SIG-M5 (cell line): ENCODE measurements around the gene CHCHD5.

Source experiments
- DNase-seq: peaks from one replicate; lab custom pipeline; 2025; lab: John Stamatoyannopoulos, UW

Gene CHCHD5

DNA sequence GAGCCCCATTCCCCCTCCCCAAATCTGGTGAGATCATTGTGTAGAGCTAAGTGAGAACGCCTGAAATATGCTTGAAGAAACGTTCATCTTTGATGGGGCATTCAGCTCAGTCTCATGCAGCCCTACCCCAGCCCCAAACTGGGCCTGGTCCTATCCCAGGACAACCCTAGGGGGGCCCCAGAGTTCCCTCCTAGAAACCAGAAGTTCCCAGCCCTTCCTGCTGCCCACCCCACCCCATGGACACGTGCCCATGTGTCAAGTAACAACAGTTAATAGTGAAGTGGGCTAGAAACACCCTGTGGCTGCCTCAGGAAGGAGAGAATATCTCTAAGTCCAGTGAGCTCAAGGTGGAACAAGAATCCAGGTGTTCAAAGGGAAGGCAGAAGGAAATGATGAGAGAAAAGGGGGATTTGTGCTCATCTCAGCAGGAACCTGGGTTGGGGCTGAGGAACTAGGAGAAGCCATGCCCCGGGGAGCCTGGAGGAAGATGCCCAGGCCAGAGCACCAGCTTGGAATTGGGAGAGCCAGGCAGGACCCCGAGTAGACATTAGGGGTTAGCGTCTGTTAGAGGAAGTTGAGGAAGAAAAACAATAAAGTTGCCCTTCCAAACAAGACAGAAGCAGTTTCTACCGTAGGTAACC, 41.2 kb downstream of the CHCHD5 start:
- DNase-seq = no peak

GRCh38 chr2:112626604-112627059, 42.2 kb downstream of the CHCHD5 start:
- no peak for DNase-seq

GRCh38 chr2:112627060-112628040, 42.9 kb downstream of the CHCHD5 start:
- DNase-seq = no peak

DNA sequence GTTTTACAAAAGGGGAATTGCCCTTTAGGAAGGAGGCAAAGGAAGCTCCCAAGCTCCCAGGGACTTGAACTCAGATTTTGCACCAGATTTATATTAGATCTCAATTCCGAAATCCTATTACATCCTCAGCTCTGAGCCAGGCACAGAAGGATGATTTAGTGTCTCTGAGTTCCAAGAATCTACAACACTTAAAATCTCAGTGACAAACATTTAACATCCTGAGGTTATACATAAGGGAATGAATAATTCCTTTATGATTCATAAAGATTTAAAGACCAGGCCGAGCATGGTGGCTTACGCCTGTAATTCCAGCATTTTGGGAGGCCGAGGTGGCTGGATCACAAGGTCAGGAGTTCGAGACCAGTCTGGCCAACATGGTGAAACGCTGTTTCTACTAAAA, 44.8 kb downstream of the CHCHD5 start:
- no peak for DNase-seq

- DNase-seq = no peak
Observed at GRCh38 chr2:112629823-112630222, 45.4 kb downstream of the CHCHD5 start.

GRCh38 chr2:112630268-112630667, 45.9 kb downstream of the CHCHD5 start:
- DNase-seq = no peak

GRCh38 chr2:112633708-112634107, 49.3 kb downstream of the CHCHD5 start:
- DNase-seq = no peak

DNA sequence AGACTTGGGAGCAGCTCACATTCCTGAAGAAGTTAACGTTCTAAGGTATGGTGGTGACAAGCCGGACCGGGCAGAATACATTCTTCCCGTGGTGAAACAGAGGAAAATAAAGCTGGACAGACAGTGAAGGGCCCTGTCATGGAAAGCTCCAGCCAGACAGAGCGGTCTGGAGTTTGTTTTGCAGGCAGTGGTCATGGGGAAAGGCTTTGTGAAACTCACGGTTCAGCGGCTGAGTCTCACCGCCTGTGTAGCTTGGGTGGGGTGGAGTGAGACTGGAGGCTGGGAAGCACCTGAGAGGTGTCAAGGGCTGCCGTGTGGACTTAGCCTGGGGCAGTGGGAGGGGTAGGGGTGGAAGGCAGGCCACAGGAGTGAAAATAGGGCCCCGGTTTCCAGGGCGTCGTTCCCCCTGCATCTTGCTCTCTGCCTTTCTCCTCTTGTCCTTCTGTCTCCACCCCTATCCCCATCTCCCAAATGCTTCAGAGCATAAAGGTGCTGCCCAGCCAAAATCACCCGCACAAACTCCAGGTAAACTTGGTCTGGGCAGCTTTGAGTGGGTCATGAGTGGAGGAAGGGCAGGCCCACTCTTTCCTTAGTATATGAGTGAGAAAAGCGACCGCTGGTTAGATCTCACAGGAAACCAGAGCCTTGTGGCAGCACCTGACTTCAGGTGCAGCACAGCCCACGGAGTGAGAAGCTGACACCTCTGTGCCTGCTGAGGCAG, 49.9 kb downstream of the CHCHD5 start:
- no peak for DNase-seq

- DNase-seq = no peak
Observed at GRCh38 chr2:112634874-112635157, 50.4 kb downstream of the CHCHD5 start.

GRCh38 chr2:112636605-112637288, 52.3 kb downstream of the CHCHD5 start:
- no peak for DNase-seq

- DNase-seq = no peak
Observed at GRCh38 chr2:112637289-112637660, 52.9 kb downstream of the CHCHD5 start.
